NOMO-1 treated with DMSO at 0.1 percent for 48 hours (cell line): ENCODE measurements around the gene BICDL2.

Experiments
- DNase-seq: peaks from one replicate; lab custom pipeline; 2025; ENCODE audit not compliant: unreplicated experiment; lab: John Stamatoyannopoulos, UW

BICDL2 gene

GRCh38 chr16:3026003-3026378 lies 10.8 kb downstream of the BICDL2 start:
- no peak for DNase-seq

DNA sequence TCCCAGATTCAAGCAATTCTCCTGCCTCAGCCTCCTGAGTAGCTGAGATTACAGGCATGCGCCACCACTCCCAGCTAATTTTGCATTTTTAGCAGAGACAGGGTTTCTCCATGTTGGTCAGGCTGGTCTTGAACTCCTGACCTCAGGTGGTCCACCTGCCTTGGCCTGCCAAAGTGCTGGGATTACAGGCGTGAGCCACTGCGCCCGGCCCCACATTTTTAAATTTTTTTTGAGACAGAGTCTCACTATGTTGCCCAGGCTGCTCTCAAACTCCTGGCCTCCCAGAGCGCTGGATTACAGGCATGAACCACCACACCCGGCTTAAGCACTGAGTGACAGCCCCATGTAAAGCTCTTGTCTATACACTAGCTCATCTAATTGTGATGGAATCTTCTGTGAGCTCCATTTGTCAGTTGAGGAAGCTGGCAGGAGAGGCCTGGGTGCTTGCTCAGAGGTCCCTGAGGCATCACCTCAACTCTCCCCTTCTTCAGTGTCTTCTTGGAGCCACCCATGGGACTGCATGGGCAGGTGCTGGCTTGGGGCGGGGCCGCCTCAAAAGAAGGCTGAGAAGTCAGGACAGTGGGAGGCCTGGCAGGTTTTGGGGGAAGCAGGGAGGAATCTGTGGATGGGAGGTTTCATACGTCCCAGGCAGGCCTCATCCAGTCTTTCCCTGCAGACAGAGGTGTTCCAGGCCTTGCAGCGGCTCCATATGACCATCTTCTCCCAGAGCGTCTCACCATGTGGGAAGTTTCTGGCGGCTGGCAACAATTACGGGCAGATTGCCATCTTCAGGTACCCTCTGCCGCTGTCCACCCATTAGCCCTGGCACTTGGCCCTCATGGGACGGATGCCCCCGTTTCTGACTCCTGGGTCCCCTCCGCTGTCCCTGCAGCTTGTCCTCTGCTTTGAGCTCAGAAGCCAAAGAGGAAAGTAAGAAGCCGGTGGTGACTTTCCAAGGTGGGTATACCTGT lies 11.4 kb downstream of the BICDL2 start:
- no peak for DNase-seq

DNA sequence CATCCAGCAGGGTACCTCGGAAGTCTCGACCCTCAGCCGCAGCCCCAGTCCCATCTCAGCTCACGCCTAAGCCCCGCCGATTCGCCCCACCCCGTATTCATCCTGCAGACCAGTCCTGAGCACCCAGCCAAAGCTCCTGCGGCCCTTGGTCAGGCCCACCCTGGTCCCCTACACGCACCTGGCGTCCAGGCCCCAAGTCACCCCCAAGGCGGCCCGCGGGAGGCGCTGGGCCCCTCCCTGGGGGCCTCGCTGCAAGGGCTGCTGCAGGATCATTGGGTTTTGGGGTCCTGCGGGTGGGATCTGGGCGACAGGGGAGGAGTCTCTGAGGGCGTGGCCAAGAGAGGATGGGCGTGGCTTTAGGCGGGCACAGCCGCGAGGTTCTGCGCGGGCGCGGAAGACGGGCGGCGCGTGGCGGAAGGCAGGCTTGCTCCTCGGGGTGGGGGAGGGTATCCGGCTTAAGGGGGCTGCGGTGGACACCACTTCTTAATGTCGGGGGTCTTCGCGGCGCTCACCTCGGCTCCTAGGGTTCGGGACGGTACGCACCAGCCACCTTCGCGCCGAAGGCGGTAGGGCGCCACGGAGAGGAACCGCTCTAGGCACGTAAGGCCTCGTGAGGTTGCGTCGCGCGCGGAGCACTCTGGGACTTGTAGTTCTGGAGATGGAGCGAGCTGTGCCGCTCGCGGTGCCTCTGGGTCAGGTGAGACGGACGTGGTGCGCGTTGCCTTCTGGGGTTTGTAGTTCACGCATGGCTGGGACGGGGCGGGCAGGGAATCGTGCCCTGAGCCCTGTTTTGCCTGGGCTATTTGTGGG lies 12.9 kb downstream of the BICDL2 start, which contains the start of the genes HCFC1R1 and THOC6:
HCFC1R1 (minus strand) TSS at position 274 of the 810 bp plus-strand sequence; CDS start at position 273, 1 bp downstream.
THOC6 (plus strand) TSS at position 367 of the 810 bp plus-strand sequence; CDS start at position 659, 292 bp downstream.
- peak; percentile 95 for DNase-seq

GRCh38 chr16:3023415-3023668 lies 13.4 kb downstream of the BICDL2 start:
- no peak for DNase-seq

- no peak for DNase-seq
Observed at GRCh38 chr16:3022684-3023414, 13.9 kb downstream of the BICDL2 start.

- DNase-seq = peak; percentile 53
Observed at GRCh38 chr16:3022208-3022683, 14.5 kb downstream of the BICDL2 start.

GRCh38 chr16:3021449-3022207 lies 15.1 kb downstream of the BICDL2 start:
- peak; percentile 58 for DNase-seq

GRCh38 chr16:3020604-3021448 lies 15.9 kb downstream of the BICDL2 start:
- DNase-seq = peak; percentile 24

DNA sequence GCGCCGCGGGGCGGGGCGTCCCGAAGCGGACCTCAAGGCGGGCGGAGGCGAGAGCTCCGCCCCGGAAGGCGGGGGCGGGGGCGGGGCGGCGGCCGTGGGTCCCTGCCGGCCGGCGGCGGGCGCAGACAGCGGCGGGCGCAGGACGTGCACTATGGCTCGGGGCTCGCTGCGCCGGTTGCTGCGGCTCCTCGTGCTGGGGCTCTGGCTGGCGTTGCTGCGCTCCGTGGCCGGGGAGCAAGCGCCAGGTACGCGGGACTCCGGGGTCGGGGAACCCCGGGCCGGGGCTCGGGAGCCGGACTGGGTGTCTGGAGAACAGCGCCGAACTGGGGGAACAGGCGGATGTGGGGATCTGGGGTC lies 16.5 kb downstream of the BICDL2 start, which contains the start of gene TNFRSF12A:
TNFRSF12A (plus strand) TSS at position 122 of the 357 bp plus-strand sequence; CDS start at position 152, 30 bp downstream.
- peak; percentile 70 for DNase-seq

GRCh38 chr16:3019594-3020246 lies 17.0 kb downstream of the BICDL2 start:
- DNase-seq = no peak

DNA sequence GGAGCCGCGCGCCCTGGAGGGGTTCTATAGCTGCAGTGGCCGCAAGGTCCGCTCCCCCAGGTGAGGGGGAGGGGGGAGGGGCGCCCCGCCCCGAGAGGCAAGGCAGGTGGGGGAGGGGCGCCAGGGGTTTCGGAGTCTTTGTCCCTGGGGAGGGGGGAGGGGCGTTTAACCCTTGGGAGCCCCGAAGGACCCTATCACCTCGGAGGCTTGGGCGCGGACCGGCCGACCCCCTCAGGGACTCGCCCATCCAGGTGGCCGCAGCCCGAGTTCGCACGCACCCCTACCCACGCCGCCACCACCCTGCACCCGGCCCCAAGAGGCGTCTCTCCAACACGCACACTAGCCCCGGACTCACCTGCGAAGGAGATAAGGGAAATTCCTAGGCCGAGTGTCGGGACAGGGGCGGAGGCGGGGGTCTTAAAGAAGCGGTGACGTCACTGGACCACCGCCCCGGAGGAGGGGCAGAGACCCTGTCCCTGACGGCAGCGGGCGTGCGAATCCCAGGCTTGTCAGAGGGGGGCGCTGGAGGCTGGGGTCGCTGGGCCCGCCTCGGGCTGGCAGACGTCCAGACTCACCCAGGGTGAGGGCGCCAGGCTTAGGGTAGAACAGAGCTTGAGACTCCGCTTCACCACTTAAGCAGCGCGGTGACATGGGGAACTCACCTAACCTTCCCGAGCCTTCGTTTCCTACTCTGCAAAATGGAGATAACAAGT lies 18.8 kb downstream of the BICDL2 start, which contains the start of gene CLDN6:
CLDN6 (minus strand) TSS at position 390 of the 713 bp plus-strand sequence. CDS start 2,162 bp downstream, outside the sequence.
- no peak for DNase-seq

DNA sequence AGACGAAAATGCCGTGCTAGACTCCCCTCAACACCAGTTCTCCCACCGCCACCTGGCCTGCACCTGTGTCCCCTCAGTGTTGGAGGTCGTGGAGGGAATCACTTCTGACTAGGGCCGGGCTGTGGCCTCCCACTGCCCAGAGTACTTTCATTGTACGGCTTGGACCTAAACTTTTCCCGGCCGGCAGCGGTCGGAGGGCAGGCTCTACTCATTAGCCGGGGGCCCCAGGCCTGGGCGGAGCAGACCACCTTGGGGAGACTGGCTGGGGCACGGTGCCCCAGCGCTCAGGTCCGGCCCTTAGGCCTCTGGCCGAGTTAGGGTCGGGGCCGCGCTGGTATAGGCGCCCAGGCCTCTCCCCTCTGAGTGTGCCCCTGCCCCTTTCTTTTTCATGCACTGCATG lies 19.4 kb downstream of the BICDL2 start:
- DNase-seq = no peak

- no peak for DNase-seq
Observed at GRCh38 chr16:3015865-3016521, 20.8 kb downstream of the BICDL2 start.

DNA sequence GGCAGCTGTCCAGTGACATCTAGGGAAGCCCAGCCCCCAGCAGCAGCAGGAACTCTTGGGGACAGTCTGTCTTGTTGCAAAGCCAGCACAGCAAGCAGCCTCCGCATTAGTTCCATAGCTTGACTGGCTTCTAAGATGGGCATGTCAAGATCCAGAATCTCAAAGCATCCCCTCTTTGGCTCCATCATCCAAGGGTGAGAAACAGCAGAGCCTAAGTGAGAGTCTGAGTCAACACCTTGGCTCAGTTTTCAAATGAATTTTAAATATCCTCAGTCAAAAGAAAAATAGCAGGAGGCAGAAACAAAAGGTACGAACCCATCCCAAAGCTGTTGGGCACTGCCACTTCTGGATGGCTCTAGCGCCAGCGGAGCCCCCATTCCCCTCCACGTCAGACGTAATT lies 21.8 kb downstream of the BICDL2 start:
- no peak for DNase-seq

- no peak for DNase-seq
Observed at GRCh38 chr16:3013998-3014690, 22.6 kb downstream of the BICDL2 start.

DNA sequence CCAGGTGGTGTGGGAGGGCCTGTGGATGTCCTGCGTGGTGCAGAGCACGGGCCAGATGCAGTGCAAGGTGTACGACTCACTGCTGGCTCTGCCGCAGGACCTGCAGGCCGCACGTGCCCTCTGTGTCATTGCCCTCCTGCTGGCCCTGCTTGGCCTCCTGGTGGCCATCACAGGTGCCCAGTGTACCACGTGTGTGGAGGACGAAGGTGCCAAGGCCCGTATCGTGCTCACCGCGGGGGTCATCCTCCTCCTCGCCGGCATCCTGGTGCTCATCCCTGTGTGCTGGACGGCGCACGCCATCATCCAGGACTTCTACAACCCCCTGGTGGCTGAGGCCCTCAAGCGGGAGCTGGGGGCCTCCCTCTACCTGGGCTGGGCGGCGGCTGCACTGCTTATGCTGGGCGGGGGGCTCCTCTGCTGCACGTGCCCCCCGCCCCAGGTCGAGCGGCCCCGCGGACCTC lies 23.2 kb downstream of the BICDL2 start:
- no peak for DNase-seq
